ENCODE measurements around the gene CCDC57.
"Not testable (repeated sequence)": the region's sequence is repeated elsewhere in the genome, so short reads cannot be mapped to it uniquely, and the experiment has no call there.

Gene CCDC57

DNA sequence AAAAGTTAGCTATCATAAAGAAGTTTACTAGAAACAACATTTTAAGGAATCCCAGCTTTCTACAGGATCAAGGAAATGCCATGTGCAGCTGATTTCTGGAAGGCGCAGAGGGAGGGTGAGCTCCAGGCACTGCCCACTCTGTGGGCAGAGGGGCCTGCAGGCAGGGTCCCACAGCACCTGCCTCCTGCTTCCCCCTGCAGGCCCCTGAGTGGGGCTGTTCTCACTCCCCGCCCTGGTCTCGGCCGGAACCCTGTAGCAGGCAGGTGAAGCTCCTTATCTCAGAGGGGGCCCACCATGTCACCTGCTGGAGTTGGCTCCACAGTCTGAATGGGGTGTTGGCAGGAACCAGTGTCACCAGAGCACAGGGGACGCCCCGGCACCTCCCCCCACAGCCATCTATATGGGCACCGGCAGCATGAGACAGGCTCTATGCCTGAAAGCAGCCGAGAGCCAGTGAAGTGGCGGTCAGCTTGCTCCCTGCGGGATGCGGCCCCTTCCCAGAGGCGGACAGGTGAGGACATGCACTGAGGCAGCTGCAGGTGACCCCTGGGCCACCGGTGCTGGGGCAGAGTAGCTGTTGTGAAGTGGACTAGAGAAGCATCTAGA is 67.0 kb downstream of the CCDC57 start:
- H3K79me2 ChIP-seq (ENCODE audit: insufficient read depth, low read length) = no peaks in the 10 kb centered on the region
- TF ChIP-seq EZH2phosphoT487 (conservative IDR thresholded peaks at IDR 0.05; ENCODE audit: low read length) = no peak
- TF ChIP-seq, protein P1, sequence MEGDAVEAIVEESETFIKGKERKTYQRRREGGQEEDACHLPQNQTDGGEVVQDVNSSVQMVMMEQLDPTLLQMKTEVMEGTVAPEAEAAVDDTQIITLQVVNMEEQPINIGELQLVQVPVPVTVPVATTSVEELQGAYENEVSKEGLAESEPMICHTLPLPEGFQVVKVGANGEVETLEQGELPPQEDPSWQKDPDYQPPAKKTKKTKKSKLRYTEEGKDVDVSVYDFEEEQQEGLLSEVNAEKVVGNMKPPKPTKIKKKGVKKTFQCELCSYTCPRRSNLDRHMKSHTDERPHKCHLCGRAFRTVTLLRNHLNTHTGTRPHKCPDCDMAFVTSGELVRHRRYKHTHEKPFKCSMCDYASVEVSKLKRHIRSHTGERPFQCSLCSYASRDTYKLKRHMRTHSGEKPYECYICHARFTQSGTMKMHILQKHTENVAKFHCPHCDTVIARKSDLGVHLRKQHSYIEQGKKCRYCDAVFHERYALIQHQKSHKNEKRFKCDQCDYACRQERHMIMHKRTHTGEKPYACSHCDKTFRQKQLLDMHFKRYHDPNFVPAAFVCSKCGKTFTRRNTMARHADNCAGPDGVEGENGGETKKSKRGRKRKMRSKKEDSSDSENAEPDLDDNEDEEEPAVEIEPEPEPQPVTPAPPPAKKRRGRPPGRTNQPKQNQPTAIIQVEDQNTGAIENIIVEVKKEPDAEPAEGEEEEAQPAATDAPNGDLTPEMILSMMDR (IDR thresholded peaks at IDR 0.05; ENCODE audit: insufficient read depth, low read length, poor library complexity, severe bottlenecking) = no peak
- H3K4me2 ChIP-seq (ENCODE audit: low read depth, low read length, poor library complexity, severe bottlenecking) = no peak overlapping the region
- H3K27ac ChIP-seq (ENCODE audit: low read depth, low read length) = no peak overlapping the region
- no peaks in the 10 kb centered on the region for H4K20me1 ChIP-seq (ENCODE audit: low read depth, low read length)
- no peak overlapping the region for H2AFZ ChIP-seq (ENCODE audit: low read depth, low read length, severe bottlenecking)
- no peak overlapping the region for H3K9ac ChIP-seq (ENCODE audit: low read length)
- no peak overlapping the region for H3K4me3 ChIP-seq (ENCODE audit: insufficient read depth, low read length, poor library complexity, severe bottlenecking)
- H3K9me2 ChIP-seq (replicated peaks; ENCODE audit: insufficient read depth, low read length) = no peaks in the 10 kb centered on the region
- no peaks in the 10 kb centered on the region for H3K27me3 ChIP-seq (ENCODE audit: low read length)
- H3K9me3 ChIP-seq (ENCODE audit: insufficient read depth, low read length) = no peaks in the 10 kb centered on the region
- H3F3A ChIP-seq (ENCODE audit: insufficient read depth) = no peaks in the 10 kb centered on the region
- no peaks in the 10 kb centered on the region for H3K36me3 ChIP-seq (ENCODE audit: low read length)

DNA sequence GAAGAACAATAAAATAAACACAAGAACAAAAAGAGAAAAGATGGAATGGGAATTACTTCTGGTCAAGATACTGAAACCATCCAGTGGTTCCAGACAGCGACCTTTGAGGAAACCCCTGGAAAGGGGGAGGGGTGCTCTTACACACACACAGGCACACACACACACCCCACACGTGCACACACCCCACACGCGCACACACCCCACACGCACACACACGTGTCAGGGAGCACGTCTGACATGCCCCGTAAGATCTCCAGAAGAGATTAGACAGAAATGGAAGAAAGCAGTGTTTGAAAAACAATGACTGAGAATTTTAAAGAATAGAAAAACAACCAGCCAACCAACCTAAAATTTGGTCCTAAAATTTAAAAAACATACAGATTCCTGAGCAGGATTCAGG is 69.3 kb downstream of the CCDC57 start:
- no peaks in the 10 kb centered on the region for H4K20me1 ChIP-seq (ENCODE audit: low read depth, low read length)
- no peaks in the 10 kb centered on the region for H3K27me3 ChIP-seq (ENCODE audit: low read length)
- H3K4me2 ChIP-seq (ENCODE audit: low read depth, low read length, poor library complexity, severe bottlenecking) = no peak overlapping the region
- TF ChIP-seq, protein P1 (IDR thresholded peaks at IDR 0.05; ENCODE audit: insufficient read depth, low read length, poor library complexity, severe bottlenecking) = no peak
- TF ChIP-seq EZH2phosphoT487 (conservative IDR thresholded peaks at IDR 0.05; ENCODE audit: low read length) = no peak
- H3K9me2 ChIP-seq (replicated peaks; ENCODE audit: insufficient read depth, low read length) = no peaks in the 10 kb centered on the region
- H2AFZ ChIP-seq (ENCODE audit: low read depth, low read length, severe bottlenecking) = no peak overlapping the region
- no peak overlapping the region for H3K9ac ChIP-seq (ENCODE audit: low read length)
- no peak overlapping the region for H3K4me3 ChIP-seq (ENCODE audit: insufficient read depth, low read length, poor library complexity, severe bottlenecking)
- H3F3A ChIP-seq (ENCODE audit: insufficient read depth) = no peaks in the 10 kb centered on the region
- H3K79me2 ChIP-seq (ENCODE audit: insufficient read depth, low read length) = no peaks in the 10 kb centered on the region
- no peaks in the 10 kb centered on the region for H3K36me3 ChIP-seq (ENCODE audit: low read length)
- H3K27ac ChIP-seq (ENCODE audit: low read depth, low read length) = no peak overlapping the region
- H3K9me3 ChIP-seq (ENCODE audit: insufficient read depth, low read length) = no peaks in the 10 kb centered on the region

DNA sequence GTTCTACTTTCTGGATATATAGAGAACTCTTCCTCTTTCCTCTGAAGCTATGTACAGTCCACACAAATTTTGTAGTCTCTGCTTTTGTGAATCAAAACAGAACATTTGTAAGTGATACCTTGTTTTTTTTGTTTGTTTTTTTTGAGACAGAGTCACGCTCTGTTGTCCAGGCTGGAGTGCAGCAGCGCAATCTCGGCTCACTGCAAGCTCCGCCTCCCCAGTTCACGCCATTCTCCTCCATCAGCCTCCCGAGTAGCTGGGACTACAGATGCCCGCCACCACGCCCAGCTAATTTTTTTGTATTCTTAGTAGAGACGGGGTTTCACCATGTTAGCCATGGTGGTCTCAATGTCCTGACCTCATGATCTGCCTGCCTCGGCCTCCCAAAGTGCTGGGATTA is 72.7 kb downstream of the CCDC57 start:
- not testable (repeated sequence) for H3K27ac ChIP-seq (ENCODE audit: low read depth, low read length); H2AFZ ChIP-seq (ENCODE audit: low read depth, low read length, severe bottlenecking); H3K79me2 ChIP-seq (ENCODE audit: insufficient read depth, low read length); H3K36me3 ChIP-seq (ENCODE audit: low read length); H3F3A ChIP-seq (ENCODE audit: insufficient read depth); H3K9ac ChIP-seq (ENCODE audit: low read length); H3K9me2 ChIP-seq (replicated peaks; ENCODE audit: insufficient read depth, low read length); H4K20me1 ChIP-seq (ENCODE audit: low read depth, low read length); H3K27me3 ChIP-seq (ENCODE audit: low read length); H3K4me2 ChIP-seq (ENCODE audit: low read depth, low read length, poor library complexity, severe bottlenecking); H3K9me3 ChIP-seq (ENCODE audit: insufficient read depth, low read length); H3K4me3 ChIP-seq (ENCODE audit: insufficient read depth, low read length, poor library complexity, severe bottlenecking)

DNA sequence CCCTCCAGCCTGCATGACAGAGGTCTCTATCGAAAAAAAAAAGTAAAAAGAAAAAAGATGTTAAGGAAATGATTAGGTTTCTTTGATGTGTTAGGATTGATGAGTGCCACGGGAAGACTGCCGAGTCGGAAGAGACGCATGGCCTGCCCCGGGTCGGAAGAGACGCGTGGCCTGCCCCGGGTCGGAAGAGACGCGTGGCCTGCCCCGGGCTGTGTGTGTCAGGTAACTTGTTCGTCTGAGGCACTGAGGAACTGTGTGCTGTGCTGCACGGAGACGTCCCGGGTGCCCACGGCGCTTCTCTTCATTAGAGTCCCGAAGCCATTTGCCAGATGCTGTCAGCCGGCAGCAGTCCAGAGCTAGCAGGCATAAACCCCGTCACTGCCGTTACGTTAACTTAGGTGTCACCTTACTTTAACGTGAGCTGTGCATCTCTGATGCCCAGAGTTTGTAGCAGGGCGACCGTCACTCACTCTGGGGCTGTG is 74.1 kb downstream of the CCDC57 start:
- Histone ChIP-seq H3K9me2 (replicated peaks; ENCODE audit: insufficient read depth, low read length) (no peaks in the 10 kb centered on the region), H3K27ac (ENCODE audit: low read depth, low read length) (no peak overlapping the region), H3K27me3 (ENCODE audit: low read length) (no peaks in the 10 kb centered on the region; the same call in none of the 2 replicates), H3K79me2 (ENCODE audit: insufficient read depth, low read length) (no peaks in the 10 kb centered on the region), H3K4me3 (ENCODE audit: insufficient read depth, low read length, poor library complexity, severe bottlenecking) (no peak overlapping the region), H3K4me2 (ENCODE audit: low read depth, low read length, poor library complexity, severe bottlenecking) (no peak overlapping the region), H2AFZ (ENCODE audit: low read depth, low read length, severe bottlenecking) (no peak overlapping the region), H3K9ac (ENCODE audit: low read length) (no peak overlapping the region), H3K9me3 (ENCODE audit: insufficient read depth, low read length) (no peaks in the 10 kb centered on the region), H3K36me3 (ENCODE audit: low read length) (no peaks in the 10 kb centered on the region), H3F3A (ENCODE audit: insufficient read depth) (no peaks in the 10 kb centered on the region), H4K20me1 (ENCODE audit: low read depth, low read length) (no peaks in the 10 kb centered on the region)
- TF ChIP-seq, protein P1 (IDR thresholded peaks at IDR 0.05; ENCODE audit: insufficient read depth, low read length, poor library complexity, severe bottlenecking) = no peak
- no peak for TF ChIP-seq EZH2phosphoT487 (conservative IDR thresholded peaks at IDR 0.05; ENCODE audit: low read length)

Data from SU-DHL-6 (cell line).